GM21381 (cell line): ENCODE results near the gene CRACR2B.

Experiments
- ATAC-seq: cut with Tn5 transposase; IDR thresholded peaks from one replicate; pipeline ENCODE4 v1.9.1; 2021; ENCODE audit warnings: mild to moderate bottlenecking, moderate library complexity; ENCODE audit not compliant: unreplicated experiment

CRACR2B gene

GRCh38 chr11:850775-851763, 23.4 kb downstream of the CRACR2B start:
- no peak for ATAC-seq

GRCh38 chr11:852762-853161, 25.0 kb downstream of the CRACR2B start:
- no peak for ATAC-seq

- ATAC-seq, result no peak
Measured at GRCh38 chr11:853682-854448, 26.1 kb downstream of the CRACR2B start.

GRCh38 chr11:854601-855329, 27.0 kb downstream of the CRACR2B start:
- ATAC-seq, result no peak

GRCh38 chr11:855330-855674, 27.6 kb downstream of the CRACR2B start:
- ATAC-seq, result no peak

- ATAC-seq, result no peak
Measured at GRCh38 chr11:855796-856195, 28.1 kb downstream of the CRACR2B start.

- no peak for ATAC-seq
Measured at GRCh38 chr11:856397-856796, 28.7 kb downstream of the CRACR2B start.

- ATAC-seq, result no peak
Measured at GRCh38 chr11:858053-858761, 30.5 kb downstream of the CRACR2B start.

- ATAC-seq, result no peak
Measured at GRCh38 chr11:858762-859339, 31.1 kb downstream of the CRACR2B start.

GRCh38 chr11:859394-860131, 31.8 kb downstream of the CRACR2B start:
- ATAC-seq, result no peak

- no peak for ATAC-seq
Measured at GRCh38 chr11:860234-861104, 32.8 kb downstream of the CRACR2B start.

- ATAC-seq, result no peak
Measured at GRCh38 chr11:861105-861479, 33.4 kb downstream of the CRACR2B start.

GRCh38 chr11:862081-862661, 34.5 kb downstream of the CRACR2B start:
- no peak for ATAC-seq

GRCh38 chr11:862696-863022, 34.9 kb downstream of the CRACR2B start:
- no peak for ATAC-seq

GRCh38 chr11:863023-863909, 35.5 kb downstream of the CRACR2B start:
- no peak for ATAC-seq

GRCh38 chr11:863910-864827, 36.5 kb downstream of the CRACR2B start:
- no peak for ATAC-seq
